NCI-H1048 (cell line): ENCODE results near the gene FOXS1.

Source experiments
- DNase-seq: peaks from one replicate; lab custom pipeline; 2025; lab: John Stamatoyannopoulos, UW

FOXS1 gene

DNA sequence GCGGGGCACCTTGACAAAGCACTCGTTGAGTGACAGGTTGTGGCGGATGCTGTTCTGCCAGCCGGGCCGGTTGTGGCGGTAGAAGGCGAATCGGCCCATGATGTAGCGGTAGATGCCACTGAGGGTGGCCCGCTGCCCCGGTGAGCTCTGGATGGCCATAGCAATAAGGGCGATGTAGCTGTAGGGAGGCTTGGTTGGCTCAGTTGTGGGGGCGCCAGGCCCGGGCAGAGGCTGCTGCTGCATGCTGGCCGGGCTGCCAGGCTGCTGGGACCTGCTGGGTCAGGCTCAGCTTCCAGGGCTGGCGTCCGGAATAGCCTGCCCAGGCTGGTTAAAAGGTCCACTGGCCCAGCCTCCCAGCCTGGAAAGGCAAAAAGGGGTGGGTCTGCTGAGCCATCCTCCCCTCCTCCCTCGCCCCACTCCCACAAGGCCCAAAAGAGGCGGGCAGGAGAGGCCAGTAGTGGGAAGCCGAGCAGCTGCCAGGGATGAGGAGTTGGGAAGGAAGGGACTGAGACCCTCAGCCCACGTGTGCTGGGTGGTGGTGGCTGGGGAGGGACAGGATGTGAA, at the start of gene FOXS1:
FOXS1 (minus strand) TSS at position 305 of the 564 bp plus-strand sequence; CDS start at position 243, 62 bp downstream.
- DNase-seq = no peak

DNA sequence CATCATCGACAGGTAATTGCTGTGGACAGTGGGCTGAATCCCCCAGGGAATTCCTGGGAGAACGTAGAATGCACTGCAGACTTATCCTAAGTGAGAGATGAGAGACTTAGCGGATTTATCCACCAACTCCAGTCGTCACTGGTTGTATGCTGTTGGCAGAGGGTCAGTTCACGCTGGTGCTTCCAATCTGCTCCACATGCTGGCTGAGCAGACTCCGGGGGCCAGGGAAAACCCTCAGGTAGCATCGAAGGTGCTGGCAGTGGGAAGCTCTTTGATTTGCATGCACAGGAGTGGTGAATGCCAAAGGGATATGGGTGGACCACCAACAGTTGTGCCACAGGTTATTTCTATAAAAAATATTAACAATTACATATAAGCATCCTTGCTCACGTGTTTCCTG, 45.2 kb upstream of the FOXS1 start:
- no peak for DNase-seq

DNA sequence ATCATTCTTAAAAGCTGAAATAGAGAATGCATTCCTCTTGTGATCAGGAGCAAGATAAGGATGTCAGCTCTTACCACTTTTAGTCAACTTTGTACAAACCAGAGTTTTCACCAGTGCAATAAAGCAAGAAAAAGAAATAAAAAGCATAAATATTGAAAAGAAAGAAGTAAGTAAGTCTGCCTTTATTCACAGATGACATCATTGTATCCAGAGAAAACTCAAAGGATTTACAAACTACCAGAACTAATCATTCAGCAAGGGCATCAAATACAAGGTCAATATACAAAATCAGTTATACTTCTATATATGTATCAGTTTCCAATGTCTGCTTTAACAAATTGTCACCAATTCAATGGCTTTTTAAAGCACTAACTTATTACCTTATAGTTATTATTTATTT, 38.4 kb upstream of the FOXS1 start:
- no peak for DNase-seq

DNA sequence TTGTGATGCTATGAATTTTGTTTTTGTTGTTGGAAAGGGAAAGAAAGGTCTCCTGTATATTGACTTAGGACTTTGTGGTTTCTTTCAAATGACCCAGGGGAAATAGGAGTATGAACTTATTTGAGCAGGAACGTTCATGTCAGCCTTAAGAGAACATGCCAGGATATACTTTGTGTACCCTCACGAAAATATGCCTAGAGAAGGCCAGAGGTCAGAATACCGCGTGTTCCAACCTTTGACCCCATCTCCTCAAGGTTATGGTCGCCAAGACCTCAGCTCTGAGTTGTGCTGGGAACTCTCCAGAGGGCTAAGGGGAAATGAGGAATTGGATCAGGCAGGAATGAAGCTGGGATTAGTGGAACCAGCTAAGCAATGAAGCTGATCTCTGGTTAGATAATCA, 36.5 kb upstream of the FOXS1 start:
- DNase-seq = no peak

DNA sequence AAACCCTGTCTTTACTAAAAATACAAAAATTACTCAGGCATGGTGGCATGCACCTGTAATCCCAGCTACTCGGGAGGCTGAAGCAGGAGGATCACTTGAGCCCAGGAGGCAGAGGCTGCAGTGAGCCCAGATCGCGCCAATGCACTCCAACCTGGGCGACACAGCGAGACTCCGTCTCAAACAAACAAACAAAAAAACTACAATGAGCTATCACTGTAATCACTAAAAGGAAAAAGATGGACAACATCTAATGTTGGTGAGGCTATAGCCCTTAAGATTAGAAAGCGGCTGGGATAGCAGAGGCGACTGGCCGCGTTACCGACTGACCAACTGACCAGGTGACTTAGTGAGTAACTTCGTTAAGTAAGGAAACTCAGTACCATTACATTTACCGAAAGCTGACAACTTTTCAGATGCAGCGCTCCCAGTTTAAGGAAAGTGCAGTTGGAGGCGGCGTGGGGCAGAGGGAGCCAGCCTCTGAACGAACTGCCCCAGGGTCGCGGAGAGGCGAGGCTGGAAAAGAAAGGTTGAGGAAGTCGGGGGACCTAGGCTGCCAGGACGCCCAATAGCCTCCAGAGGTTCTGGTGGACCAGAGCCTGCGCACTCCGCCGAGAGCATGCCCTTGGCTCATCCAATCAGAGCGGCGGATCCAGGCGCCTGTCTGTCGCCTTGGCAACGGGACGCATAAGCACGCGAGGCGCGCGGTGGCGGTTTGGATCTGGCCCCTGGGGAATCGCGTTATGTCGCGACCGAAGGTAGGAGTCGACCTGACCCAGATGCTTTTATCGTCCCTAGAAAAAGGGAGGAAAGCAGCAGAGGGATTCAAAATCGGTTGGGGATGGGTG, 34.0 kb upstream of the FOXS1 start:
- DNase-seq = peak; percentile 53

DNA sequence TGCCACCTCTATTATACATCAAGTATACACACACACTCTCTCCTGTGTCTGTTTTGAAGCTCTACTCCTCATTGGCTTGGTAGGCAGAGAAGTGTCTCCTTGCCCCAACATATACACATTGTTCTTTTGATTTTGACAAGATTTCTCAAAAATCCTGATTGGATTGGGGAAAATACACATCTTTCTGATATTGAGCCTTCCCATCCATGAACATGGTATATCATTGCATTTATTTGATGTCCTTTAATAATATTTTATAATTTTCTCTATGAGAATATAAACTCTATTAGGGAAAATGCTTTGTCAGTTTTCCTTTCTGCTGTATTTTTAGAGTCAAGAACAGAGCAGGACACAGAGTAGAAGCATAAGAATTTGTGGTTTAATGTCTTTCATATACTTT, 32.3 kb upstream of the FOXS1 start:
- DNase-seq = no peak

DNA sequence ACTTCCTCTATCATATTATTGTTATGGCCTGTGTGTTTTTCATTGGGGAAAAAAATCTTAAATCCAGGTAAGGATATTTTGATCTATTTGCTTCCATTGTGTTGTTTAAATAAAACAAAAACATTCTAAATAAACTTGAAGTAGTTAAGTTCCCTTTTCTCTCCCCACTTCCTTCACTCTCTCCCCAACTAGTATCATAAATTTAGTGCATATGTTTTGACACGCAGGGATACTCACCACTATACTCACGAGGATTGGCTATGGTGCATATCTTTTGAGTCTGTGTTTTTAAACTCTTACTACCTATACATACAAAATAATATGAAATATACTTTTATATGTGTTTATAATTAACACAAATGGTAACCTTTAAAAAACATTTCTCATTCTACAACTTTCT, 30.3 kb upstream of the FOXS1 start:
- no peak for DNase-seq

DNA sequence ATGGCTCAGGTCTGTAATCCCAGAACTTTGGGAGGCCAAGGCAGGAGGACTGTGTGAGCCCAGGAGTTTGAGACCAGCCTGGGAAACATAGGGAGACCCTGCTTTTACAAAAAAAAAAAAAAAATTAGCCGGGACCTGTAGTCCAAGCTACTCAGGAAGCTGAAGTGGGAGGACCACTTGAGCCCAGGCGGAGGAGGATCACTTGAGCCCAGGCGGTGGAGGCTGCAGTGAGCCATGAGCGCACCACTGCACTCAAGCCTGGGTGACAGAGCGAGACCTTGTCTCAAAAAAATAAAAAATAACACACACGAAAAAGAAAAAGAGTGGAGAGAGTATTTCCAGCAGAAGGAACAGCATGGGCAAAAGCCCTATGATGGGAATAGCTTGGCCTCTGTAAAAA, 27.0 kb upstream of the FOXS1 start:
- DNase-seq = no peak

DNA sequence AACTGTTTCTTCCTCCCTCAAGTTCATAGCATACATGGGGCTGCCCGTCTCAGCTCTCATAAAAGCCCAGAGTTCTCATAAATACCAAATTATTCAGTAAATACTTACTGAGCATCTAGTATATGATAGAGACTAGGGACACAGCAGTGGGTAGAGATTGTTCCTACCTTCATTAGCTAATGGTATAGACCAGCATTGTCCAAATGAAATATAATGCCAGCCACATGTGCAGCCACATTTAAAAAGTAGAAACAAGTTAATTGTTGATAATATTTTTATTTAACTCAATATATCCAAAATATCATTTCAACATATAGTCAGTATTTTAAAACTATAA, 26.2 kb upstream of the FOXS1 start:
- DNase-seq = no peak

DNA sequence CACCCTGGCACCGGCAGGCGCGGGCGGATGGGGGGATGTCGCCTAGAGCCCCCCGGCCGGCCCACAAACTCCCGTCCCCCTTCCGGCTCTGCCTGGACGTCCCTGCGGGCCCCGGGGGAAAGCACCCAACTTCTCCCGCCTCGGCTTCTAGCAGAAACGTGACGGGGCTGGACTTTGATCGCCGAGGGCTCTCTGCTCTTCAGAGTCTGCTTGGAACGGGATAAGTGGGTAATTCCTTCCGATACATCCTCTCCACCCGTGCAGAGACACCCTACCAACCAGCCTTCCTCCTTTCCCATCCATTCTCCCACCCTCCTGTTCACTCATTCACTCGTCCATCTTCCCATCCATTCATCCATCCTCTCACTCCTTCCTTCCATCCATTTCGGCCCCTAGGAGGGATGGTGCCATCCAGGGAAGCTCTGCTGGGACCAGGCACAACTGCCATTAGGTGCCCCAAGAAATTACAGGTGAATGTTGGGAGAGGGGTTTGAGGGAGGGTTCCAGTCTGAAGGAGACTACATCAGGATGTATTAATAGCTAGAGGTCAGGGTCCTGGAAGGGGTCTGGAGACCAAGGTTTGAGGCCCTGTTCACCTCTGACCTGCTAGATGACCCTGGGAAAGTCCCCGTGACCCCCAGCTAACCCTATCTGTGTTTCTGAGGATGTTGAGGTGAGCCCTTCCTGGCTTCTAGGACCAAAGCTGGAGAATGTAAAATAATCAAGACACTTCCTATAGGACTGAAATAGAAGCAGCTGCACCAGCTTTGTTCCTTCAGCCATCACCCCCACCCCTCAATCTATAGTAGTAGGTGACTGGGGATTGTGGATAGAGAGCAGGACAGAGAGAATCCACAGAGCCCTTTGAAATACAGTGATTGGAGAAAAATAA, 25.6 kb upstream of the FOXS1 start:
- no peak for DNase-seq

DNA sequence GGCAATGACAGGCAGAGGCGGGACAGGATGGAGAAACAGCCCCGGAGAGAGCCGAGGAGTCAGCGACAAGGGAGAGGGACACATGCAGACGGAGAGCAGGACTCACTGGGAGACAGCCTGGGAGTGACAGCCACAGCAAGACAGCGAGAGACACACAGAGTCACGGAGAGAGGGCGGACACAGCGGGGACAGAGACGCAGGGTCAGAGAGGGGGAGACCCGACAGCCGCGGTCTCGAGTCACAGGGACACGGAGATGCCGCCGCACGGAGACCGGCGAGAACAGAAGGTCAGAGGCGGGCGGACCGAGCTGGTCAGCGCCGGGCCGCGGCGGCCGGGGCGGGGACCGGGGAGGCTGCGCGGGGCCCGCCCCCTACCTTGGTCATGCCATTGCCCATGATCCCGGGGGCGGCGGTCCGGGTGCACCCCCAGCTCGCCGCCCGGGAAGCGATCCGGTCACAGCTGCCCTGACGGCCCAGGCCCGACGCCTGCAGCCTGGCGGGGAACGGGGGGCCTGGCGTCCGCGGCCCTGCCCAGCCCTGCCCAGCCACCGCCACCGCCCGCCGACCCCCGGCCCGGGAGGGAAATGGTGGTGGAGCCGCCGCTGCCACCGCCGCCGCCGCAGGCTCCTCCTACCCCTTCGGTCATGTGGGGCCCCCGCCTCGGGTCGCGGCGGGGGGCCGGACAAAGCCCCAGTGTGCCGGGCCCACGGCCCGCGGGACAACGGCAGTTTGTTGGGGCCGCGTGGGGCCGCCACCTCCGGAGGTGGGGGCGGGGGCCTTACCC, 24.7 kb upstream of the FOXS1 start, which contains the start of the genes DUSP15 and TTLL9:
DUSP15 (minus strand) TSS at position 586 of the 784 bp plus-strand sequence; CDS start at position 396, 190 bp downstream.
TTLL9 (plus strand) TSS at position 693 of the 784 bp plus-strand sequence. CDS start 493 bp downstream, outside the sequence.
- no peak for DNase-seq

DNA sequence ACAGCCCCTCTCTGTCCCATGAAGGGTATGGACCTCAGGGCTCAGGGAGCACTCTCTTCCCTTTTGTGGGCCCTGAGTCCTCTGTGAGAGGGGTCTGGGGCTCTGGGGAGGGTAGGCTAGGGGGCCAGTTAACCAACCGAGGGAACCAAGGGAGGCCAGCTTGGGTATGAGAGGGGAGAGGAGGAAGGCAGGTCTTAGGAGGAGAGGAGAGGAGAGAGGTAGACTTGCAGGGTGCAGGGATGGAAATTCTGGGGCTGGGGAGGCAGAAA, 24.2 kb upstream of the FOXS1 start:
- DNase-seq = no peak

DNA sequence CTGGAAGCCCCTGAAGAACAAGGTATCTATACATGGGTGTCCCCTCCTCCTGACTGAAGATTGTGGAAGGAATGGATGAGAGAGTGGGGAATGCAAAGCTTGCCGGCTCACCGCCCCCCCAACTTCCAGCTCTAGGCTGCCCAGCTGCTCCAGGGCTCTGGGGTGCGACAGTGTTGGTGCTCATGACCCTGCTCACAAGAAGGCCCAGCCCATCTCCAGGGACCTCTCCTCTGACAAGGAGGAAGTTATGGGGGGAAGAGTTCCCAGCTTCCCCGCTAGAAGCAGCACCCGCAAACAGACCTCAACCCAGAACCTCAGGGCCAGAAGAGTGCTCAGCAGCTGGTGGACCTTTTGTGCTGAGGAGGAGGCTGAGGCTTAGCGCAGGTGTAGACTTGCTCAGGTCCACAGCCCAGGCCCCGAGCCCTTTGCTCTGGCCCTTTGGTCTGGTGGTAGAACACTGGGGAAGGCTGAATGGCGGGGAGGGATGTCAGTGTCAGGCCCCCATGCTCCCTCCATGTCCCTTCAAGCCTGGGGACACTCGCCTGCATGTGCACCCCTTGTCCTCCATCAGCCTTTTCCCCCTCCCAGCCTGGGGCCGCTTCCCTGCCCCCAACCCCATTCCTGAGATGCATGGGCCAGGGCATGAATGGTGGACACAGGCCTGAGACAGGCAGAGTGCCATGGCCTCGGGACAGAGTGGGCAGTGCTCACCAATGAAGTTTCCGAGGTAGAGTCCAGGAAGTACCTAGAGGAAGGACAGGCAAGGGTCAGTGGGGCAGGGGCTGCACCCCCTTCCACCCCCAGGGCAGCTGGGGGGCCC, 23.7 kb upstream of the FOXS1 start:
- no peak for DNase-seq

DNA sequence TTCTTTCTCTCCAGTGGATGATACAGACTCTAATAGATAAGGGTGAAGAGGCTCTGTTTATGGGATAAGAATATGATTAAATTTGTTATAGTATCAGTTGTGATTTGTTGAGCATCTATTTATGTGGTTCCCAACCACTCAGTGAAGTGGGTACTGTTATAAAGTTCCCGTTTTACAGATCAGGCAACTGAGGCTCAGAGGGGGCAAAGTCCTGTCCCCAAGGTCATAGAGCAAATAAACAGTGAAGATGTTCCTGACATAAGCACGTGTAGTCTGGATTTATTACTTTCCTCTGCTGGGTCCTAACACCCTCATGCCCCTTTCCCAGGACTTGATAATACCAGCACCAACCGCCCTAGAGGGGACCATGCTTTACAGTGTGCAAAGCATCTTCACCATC, 20.8 kb upstream of the FOXS1 start:
- DNase-seq = no peak

DNA sequence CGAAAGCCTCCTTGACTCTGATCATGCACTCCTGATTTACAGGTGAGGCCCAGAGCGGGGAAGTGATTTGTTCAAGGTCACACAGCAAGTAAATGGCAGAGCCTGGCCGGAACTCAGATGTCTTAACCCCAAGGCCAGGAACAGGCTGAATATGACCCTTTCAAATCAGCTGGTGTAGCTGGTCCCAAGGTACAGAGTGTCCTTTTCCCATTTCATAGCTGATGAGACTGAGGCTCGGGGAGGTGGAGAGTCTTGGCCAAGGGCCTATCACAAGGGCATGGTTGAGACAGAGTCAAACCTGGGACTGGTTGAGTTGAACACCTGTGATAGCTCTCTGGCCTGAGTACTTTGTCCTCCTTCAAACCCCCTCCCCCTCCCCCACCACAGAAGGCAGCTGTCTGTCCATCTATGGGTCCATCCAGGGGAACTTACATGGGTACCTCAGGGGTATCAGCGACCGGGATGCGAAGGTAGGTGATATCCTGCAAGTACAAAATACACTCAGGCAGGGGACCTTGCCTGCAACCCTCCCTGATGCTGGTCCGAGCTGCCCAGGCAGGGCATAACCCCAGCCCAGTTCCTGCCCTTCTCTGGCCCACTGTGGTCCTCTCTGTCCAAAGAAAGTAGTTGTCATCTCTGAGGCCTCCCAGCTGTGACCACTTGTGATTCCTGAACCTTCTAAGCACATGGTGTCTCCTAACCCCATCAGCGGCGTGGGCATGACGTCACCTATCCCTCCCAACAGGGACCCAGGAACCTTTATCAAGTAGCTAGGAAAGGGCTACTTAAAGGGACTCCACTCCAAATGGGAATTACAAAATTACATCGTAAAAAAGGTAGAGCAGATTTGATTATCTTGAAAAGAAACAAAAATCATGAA, 19.4 kb upstream of the FOXS1 start:
- no peak for DNase-seq

DNA sequence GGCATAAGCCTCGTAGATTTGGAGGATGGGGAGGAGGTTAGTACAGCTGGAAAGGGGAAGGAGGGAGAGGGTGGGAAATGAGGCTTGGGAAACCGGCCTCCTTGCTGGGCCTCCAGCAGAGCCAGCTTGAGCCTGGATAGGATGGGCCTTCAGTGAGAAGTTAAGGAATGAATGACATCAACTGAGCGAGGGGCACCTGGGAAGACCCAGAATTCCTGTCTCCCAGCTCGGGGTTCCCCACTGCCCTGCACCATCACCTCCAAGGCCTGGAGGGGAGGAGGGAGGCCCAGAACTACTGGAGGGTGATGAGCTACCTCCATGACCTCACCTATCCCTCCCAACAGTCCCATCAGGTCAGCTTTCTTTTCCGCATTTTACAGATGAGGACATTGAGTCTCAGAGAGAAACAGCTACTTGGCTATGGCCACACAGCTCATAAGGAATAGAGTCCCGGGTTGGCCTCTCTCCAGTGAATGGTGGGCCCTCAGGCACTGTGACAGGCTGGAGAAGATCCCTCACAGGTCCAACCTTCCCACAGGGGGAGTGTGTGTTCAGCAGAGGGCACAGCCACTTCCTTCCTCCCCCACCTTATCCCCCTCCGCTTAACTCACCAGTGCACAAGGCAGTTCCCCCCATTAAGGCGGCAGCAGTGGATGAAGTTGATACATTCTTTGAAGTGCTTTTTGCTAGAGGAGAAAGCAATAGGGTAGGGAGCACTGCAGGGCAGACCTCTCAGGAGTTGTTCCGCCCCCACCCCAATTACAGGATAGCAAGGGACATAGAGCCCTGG, 18.1 kb upstream of the FOXS1 start:
- no peak for DNase-seq

DNA sequence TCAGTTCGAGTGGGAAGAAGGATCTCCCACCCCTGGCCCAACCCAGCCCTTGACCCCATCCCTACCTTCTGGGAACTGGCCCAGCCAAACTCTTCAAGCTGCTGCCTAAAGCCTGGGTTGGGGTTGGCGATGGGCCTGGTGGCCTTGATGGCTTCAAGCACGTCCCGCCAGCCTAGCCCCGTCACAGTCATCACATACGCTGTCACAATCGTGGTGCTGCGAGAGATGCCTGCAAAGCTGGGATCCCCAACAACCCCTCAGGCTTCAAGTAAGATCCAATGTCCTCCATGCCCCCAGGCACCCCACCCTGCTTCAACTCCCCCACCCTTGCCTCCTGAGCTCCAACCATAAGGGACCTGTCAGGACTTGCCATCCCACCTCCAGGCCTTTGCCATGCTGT, 17.1 kb upstream of the FOXS1 start:
- no peak for DNase-seq

DNA sequence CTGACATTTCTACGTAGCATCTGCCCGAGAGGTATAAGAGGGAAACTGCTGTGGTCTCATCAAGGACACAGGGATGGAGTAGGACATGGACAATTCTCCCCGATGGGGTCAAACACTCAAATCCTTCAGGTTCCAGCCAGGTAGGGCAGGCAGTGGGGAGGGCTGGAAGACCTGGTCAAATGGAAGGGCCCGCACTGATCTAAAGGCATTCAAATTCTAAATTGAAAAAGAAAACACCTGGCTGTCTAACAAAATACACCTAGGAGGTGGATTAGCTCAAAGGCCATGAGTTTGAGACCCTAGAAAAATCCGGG, 16.7 kb upstream of the FOXS1 start:
- DNase-seq = no peak

DNA sequence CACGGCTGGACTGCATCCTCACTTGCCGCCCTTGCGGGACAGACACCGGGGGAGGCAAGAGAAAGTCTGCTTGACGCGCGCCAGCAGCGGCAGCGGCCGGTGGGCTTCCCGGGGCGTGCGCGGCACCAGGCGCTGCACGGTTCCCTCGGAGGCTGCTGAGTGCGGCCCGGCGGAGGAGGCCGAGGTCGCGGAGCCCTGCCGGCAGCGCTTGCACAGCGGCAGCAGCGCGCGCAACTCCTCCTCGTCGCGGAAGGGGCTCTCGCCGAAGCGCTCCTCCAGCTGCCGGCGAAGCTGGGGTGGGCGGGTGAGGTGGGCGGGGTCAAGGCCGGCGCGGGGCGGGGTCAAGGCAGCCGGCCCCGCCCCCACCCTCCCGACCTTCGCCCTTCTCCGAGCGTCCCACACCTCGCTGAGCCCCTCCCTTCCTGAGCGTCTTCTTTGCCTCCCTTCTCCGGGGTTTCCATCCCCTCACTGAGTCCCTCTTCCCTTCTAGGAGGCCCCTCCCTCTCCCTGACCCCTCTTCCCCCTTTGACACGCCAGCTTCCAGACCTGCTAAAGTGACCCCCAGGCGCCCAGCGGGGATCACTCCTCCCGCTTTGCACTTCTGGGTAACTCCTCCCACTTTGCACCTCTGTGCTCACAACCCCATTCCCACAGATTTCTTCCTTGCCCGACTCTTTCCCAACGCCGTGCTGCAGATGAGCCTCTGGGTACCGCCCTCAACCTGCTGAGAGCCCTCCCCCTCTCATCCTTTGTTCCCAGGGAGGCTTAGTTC, 16.2 kb upstream of the FOXS1 start:
- DNase-seq = peak; percentile 65
